ENCODE results near the gene ACAP3. TPM values are rescaled to one million over a fixed set of nuclear protein-coding genes. Genes with fewer than 3 reads are reported as not detected.

The ACAP3 gene
- total RNA-seq, 2 experiments from 2014 or later: 69.5 to 92.1 TPM

DNA sequence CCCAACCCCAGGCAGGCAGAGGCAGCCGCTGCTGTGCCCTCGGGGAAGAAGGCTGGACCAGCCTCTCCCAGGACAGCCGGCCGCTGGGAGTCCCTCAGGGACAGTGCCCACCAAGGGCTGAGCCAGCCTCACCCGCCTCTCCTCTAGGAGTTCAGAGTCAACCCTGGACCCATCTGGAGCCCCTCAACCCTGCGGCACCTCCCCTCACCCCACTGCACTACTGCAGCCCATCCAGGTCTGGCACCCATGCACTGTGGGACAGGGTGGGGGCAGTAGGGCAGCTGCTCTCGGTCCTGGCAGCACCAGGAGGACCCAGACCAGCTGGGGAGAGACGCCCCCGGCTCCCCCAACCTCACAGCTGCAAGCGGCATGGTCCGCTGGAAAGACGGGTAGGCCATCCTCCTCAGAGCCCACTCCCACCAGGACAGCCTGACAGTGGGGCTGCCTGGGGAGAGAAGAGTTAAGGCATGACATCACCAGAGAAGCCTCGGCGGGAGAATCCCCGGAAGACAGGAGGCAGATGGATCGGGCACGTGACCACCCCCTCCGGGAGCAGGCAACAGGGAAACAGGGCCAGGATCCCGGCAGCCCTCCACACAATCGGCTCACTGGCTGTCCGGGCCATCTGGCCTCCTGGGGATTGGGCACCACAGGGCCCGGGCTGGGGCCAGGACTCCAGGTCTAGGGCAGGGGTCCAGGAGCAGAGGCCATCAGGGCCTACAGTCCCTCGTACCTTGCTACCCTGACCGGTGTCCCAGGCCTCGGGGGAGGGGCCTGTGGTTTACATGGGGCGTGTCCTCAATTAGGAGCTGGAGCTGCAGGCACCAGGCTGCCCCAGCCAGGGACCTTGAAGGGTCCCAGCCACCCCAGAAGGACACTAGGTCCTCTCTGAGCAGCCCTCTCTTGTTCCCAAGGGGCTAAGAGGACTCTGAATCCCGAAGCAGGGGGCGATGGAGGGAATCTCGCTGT is 3.1 kb downstream of the ACAP3 start:
- H3K4me1 Mint-ChIP-seq: peaks cover 25% of the 10 kb centered on the region
- no peaks in the 10 kb centered on the region for H3K9me3 Mint-ChIP-seq
- no peak for DNase-seq
- ChIA-PET CTCF (interaction anchor here (0.8 to 1.3 kb wide), 6 partner anchors 9 to 241 kb away, joined by 3 to 9 read pairs (median 3); no protein-coding TSS in a partner anchor), POLR2A (interaction anchor here (1.0 kb wide), 1 partner anchor 71 kb away, joined by 3 read pairs; the partner anchor contains the start of gene AURKAIP1)
- peak overlapping the region; percentile 86 for H3K4me3 Mint-ChIP-seq
- peak overlapping the region; percentile 89 for H3K27ac Mint-ChIP-seq
- H3K36me3 Mint-ChIP-seq (ENCODE audit: low read depth): peaks cover 4% of the 10 kb centered on the region
- no peaks in the 10 kb centered on the region for H3K27me3 Mint-ChIP-seq

DNA sequence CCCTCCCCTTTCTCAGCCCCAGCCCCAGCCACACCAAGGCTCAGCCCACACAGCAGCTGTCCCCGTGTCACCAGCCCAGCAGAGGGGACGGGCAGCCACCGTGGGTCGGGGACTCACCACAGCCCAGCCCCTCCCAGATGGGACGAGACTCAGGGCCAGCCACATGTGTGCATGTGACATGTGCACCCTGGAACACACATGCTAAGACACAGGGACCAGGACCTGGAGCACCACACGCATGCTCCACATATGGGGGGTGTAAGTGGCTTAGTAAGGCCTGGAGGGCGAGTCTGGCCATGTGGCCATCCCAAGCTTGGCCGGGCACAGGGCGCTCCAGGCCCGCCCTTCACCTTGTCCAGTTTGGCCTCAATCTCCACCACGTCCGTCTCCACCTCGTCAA is 4.0 kb downstream of the ACAP3 start:
- POLR2A ChIA-PET: no interaction called here
- no peaks in the 10 kb centered on the region for H3K9me3 Mint-ChIP-seq
- H3K27ac Mint-ChIP-seq: no peak overlapping the region
- H3K36me3 Mint-ChIP-seq (ENCODE audit: low read depth): peaks cover 4% of the 10 kb centered on the region
- no peak overlapping the region for H3K4me3 Mint-ChIP-seq
- DNase-seq: no peak
- H3K27me3 Mint-ChIP-seq: no peaks in the 10 kb centered on the region
- CTCF ChIA-PET: interaction anchor here (1.2 kb wide), 1 partner anchor 11 kb away, joined by 3 read pairs; no protein-coding TSS in a partner anchor
- H3K4me1 Mint-ChIP-seq: peaks cover 25% of the 10 kb centered on the region

DNA sequence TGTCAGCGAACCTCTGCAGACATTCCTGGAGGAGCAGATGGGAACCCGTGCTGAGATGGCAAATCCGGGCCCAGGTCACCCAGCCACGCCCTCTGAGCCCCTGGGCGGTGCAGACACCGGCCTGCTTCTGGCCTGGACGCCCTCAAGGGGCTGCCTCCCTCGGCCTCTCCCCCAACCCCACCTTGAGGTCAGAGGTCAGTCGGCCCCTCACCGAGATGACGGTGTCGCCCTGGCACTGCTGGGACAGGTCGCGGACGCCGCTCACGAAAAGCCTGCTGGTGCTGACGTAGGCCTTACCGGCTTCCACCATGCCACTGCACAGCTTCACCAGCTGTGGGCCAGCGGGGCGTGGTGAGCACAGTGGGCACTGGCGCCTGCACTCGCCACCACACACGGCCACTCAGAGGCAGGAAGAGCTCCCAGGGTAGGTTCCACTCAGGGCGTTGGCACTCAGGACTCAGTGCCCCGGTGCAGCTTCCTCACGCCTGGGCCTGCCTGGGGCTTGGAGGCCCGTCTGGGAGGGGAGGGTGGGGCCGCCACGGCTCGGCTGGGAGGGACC is 4.7 kb downstream of the ACAP3 start:
- H3K27ac Mint-ChIP-seq: no peak overlapping the region
- H3K36me3 Mint-ChIP-seq (ENCODE audit: low read depth): peaks cover 4% of the 10 kb centered on the region
- H3K9me3 Mint-ChIP-seq: no peaks in the 10 kb centered on the region
- no peak overlapping the region for H3K4me3 Mint-ChIP-seq
- CTCF ChIA-PET: interaction anchor here (1.2 kb wide), 1 partner anchor 12 kb away, joined by 3 read pairs; no protein-coding TSS in a partner anchor
- H3K4me1 Mint-ChIP-seq: peaks cover 25% of the 10 kb centered on the region
- no peaks in the 10 kb centered on the region for H3K27me3 Mint-ChIP-seq
- POLR2A ChIA-PET: no interaction called here
- DNase-seq: no peak

DNA sequence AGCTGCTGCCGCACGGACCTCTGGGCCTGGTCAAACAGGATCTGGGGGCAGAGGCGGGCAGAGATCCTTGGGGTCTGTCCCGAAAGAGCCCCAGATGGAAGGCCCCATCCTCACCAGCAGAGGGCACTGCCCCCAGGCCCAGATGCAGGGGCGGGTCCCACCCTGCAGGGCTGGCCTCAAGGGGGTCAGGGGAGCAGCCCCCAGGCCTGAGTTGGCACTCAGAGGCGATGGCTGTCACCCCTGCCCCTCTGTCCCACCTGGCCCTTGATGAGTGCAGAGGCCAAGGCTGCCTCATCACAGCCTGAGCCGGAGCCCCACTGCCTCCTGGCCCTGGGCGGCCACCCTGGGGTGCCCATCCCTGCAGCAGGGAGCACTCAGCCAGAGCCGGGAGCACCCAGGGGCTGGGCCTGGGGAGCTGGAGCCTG is 5.7 kb downstream of the ACAP3 start:
- DNase-seq: no peak
- H3K27me3 Mint-ChIP-seq: no peaks in the 10 kb centered on the region
- H3K4me1 Mint-ChIP-seq: peaks cover 23% of the 10 kb centered on the region
- H3K4me3 Mint-ChIP-seq: no peak overlapping the region
- H3K27ac Mint-ChIP-seq: no peak overlapping the region
- H3K9me3 Mint-ChIP-seq: no peaks in the 10 kb centered on the region
- ChIA-PET CTCF (no interaction called here), POLR2A (no interaction called here)
- peaks cover 4% of the 10 kb centered on the region for H3K36me3 Mint-ChIP-seq (ENCODE audit: low read depth)

DNA sequence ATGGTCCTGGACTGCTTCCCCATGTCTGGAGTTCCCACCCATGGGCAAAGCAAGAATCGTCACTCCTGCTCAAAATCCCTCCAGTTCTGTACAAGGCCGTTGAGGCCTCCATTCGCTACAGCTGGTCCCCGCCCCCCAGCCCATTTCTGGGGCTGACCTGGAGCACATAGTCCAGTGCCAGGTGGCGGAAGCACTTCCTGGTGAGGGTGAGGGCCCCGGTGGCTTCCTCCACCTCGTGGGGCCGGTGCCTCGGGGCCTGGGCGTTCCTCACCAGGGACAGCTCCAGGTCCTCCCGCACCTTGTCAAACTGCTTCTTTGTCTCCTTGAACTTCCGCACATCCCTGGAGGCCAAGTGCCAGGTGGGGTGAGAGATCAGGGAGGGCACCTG is 7.4 kb downstream of the ACAP3 start:
- POLR2A ChIA-PET: no interaction called here
- peaks cover 4% of the 10 kb centered on the region for H3K36me3 Mint-ChIP-seq (ENCODE audit: low read depth)
- CTCF ChIA-PET: interaction anchor here (0.9 to 2.1 kb wide), 3 partner anchors 9 to 178 kb away, joined by 4 to 5 read pairs (median 4); no protein-coding TSS in a partner anchor
- no peak for DNase-seq
- H3K9me3 Mint-ChIP-seq: no peaks in the 10 kb centered on the region
- H3K4me1 Mint-ChIP-seq: peaks cover 9% of the 10 kb centered on the region
- H3K4me3 Mint-ChIP-seq: no peak overlapping the region
- no peak overlapping the region for H3K27ac Mint-ChIP-seq
- no peaks in the 10 kb centered on the region for H3K27me3 Mint-ChIP-seq

DNA sequence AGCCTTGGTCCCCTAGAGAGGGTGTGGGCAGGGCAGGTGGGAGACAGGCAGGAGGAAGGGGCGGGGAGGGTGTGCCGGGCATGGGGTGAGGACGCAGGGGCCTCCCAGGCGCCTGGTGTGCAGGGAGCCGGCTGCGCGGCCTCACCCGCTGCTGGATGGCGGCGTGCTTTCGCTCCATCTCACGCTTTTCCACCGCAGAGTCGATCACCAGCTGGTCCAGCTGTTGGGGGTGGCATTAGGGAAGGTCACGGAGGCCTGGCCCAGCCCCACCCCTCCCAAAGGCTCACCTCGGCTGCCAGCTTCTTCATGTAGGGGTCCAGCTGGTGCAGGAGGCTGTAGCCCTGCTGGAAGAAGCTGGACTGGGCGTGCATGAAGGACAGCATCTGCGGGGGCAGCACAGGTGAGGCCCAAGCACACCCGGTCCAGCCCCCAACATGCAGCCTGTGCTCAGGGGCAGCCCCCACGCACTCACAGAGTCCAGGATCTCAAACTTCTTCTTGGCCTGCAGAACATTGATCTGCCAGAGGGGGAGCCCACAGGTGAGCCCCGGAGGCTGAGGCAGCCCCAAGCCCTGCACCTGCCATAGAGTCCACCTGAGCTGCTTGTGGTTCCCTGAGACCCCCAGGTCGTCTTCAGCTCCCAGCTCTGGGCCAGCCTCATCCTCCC is 7.9 kb downstream of the ACAP3 start:
- POLR2A ChIA-PET: no interaction called here
- Mint-ChIP-seq H3K4me3 (no peak overlapping the region), H3K9me3 (no peaks in the 10 kb centered on the region), H3K27me3 (no peaks in the 10 kb centered on the region), H3K4me1 (peaks cover 7% of the 10 kb centered on the region), H3K27ac (no peak overlapping the region), H3K36me3 (ENCODE audit: low read depth) (peaks cover 7% of the 10 kb centered on the region)
- DNase-seq: peak; percentile 33
- CTCF ChIA-PET: interaction anchor here (0.9 to 2.1 kb wide), 3 partner anchors 8 to 177 kb away, joined by 4 to 5 read pairs (median 4); no protein-coding TSS in a partner anchor

DNA sequence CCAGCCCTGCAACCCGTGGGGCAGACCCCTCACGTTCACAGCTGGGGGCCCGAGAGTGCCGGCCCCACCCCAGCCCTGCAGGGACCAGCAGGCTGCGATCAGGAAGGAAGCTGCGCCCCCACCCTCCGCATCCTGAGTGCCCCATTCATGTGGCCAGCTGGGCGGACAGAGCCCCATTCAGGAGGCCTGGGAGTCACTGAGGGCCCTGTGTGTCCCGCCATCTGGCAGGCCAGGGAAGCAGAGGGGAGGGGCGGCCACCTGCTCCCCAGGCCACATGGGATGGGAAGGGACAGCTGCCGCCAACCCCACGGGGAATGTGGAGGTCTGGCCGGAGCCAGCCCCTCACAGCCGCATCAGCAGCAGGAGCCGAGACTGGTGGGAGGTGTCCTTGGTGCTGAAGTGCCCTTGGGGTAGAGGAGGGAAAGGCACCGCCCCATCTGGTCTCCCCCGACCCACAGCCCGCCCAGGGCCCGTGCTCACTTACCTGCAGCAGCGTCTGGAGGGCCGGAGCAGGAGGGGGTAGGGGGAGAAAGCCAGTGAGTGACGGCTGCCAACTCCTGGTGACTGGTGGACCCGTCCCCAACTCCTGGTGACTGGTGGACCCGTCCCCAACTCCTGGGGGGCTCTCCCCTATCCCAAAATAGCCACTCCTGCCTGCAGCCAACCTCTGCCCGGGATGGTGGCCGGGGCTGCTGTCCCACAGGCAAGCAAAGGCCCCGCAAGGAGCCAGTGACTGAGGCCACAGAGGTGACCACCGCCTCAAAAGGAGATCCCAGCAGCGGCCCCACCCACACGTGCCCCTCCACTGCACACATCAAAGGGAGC is 8.7 kb downstream of the ACAP3 start:
- H3K27me3 Mint-ChIP-seq: no peaks in the 10 kb centered on the region
- CTCF ChIA-PET: no interaction called here
- no peak for DNase-seq
- no peak overlapping the region for H3K4me3 Mint-ChIP-seq
- no peak overlapping the region for H3K27ac Mint-ChIP-seq
- H3K36me3 Mint-ChIP-seq (ENCODE audit: low read depth): peaks cover 7% of the 10 kb centered on the region
- POLR2A ChIA-PET: no interaction called here
- peaks cover 3% of the 10 kb centered on the region for H3K4me1 Mint-ChIP-seq
- H3K9me3 Mint-ChIP-seq: no peaks in the 10 kb centered on the region

DNA sequence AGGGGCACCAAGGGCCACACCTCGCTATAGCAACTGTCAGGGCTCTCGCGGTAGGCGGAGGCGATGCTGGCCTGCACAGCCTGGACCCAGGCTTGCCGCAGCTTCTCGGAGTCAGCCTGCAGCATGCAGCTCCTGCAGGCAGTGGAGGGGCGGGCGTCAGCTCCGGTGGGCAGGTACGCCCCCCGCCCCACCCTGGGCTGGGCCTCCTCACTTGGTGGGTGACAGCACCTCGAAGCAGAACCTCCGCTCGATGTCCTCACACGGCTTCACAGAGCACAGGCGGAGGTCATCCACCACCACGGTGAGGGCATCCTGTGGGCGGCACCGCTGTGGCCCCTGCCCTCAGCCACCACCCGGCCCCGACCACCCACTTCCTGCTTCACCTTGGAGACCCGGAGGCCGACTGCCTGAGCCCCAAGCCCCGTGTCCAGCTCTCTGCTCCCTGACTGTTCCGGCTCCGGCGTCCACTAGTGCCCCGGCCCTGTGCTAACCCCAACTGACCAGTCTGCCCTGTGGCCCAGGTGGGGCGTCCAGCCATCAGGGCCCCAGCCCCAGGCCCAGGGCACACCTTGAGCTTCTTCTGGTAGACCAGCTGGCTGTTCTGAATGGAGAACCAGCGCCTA is 9.8 kb downstream of the ACAP3 start:
- ChIA-PET CTCF (interaction anchor here (0.6 kb wide), 1 partner anchor 16 kb away, joined by 3 read pairs; no protein-coding TSS in a partner anchor), POLR2A (no interaction called here)
- peaks cover 7% of the 10 kb centered on the region for H3K36me3 Mint-ChIP-seq (ENCODE audit: low read depth)
- H3K9me3 Mint-ChIP-seq: no peaks in the 10 kb centered on the region
- DNase-seq: no peak
- no peaks in the 10 kb centered on the region for H3K4me1 Mint-ChIP-seq
- H3K4me3 Mint-ChIP-seq: no peak overlapping the region
- no peaks in the 10 kb centered on the region for H3K27me3 Mint-ChIP-seq
- no peak overlapping the region for H3K27ac Mint-ChIP-seq

DNA sequence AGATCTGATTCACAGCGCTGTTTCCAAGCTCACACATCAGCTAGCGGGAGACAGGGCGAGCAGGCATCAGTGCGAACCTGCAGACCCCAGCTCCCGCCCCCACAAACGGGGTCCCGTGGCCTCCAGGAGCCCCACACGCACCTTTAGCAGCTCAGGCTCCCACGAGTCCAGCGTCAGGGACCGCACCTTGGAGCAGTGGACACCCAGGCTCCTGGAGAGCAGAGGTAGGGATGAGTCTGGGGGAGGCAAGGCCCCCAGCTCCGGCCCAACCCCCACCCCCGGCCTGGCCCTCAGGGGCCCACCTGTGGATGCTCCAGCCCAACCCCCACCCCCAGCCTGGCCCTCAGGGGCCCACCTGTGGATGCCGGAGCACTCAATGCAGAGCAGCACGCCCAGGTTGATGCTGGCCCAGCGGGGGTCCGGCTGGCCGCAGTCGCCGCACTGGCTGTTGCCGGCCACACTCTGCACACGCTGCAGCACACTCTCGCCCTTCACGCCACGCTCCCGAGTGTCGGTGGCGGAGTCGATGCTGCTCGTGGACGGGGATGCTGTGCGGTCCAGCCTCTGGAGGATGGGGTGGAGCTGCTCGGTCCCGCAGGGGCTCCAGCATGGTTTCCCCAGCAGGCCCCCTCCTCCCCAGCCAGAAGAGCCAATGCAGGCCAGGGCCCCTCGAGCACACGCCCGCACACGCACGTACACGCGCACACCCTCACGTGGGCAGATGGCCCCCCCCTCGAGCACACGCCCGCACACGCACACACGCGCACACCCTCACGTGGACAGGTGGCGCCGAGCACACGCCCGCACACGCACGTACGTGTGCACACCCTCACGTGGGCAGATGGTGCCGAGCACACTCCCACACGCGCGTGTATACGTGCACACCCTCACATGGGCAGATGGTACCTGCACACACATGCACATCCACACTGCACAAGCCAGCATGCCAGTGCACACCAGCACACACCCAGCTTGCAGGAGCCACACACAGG is 11.4 kb downstream of the ACAP3 start:
- H3K4me3 Mint-ChIP-seq: no peak overlapping the region
- no peak overlapping the region for H3K27ac Mint-ChIP-seq
- H3K9me3 Mint-ChIP-seq: no peaks in the 10 kb centered on the region
- no peak for DNase-seq
- ChIA-PET CTCF (interaction anchor here (0.9 to 1.2 kb wide), 3 partner anchors 9 to 391 kb away, joined by 3 read pairs; no protein-coding TSS in a partner anchor), POLR2A (no interaction called here)
- no peaks in the 10 kb centered on the region for H3K4me1 Mint-ChIP-seq
- H3K27me3 Mint-ChIP-seq: no peaks in the 10 kb centered on the region
- H3K36me3 Mint-ChIP-seq (ENCODE audit: low read depth): peaks cover 7% of the 10 kb centered on the region

DNA sequence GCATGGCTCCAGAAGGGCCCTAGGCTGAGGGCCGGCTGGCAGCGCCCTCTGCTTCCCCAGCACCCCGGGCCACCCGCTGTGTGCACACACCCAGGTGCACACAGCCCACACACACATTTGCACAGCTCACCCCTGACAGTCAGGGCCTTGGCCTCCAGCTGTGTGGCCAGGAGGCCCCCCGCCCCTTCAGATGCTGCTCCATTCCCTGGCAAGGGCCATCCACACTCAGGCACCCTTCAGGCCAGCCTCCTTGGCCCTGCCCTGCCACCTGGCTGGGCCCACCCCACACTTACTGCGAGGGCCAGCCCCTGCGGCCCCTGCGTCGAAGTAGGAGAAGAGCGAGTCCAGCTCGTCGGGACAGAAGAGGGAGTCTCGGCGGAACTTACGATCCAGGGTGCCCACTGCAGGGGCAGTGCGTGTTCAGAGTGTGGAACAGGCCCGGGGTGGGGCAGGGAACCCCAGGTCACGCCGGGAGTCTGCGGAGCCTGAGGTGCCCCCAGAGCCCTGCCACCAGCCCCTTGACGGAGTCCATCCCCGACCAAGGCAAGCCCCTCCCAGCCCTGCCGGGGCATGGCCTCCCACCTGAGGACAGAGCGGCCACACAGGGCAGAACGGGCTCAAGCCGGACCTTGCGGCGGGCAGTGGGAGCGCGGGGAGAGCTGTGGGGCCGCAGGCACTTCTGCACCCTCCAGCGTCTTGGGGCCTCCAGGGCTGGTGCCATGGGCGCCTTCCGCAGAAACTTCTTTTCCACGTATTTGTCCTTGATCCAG is 12.4 kb downstream of the ACAP3 start:
- H3K27me3 Mint-ChIP-seq: no peaks in the 10 kb centered on the region
- H3K36me3 Mint-ChIP-seq (ENCODE audit: low read depth): peaks cover 7% of the 10 kb centered on the region
- no peak for DNase-seq
- no peaks in the 10 kb centered on the region for H3K4me1 Mint-ChIP-seq
- no peaks in the 10 kb centered on the region for H3K9me3 Mint-ChIP-seq
- H3K27ac Mint-ChIP-seq: no peak overlapping the region
- ChIA-PET POLR2A (no interaction called here), CTCF (interaction anchor here (0.9 to 1.1 kb wide), 2 partner anchors 10 to 173 kb away, joined by 3 read pairs; no protein-coding TSS in a partner anchor)
- no peak overlapping the region for H3K4me3 Mint-ChIP-seq
